ENCODE measurements around the gene NXPH3. TPM values are rescaled to one million over a fixed set of nuclear protein-coding genes. Genes with fewer than 3 reads are reported as not detected.

The NXPH3 gene
- total RNA-seq, 1 experiment from 2014 or later: not detected

GRCh38 chr17:49597928-49598655 is 22.4 kb downstream of the NXPH3 start:
- Histone ChIP-seq H3K36me3 (ENCODE audit: insufficient read depth, low read length) (peaks cover 42% of the 10 kb centered on the region; the same call in 1 of the 2 replicates), H3K9ac (ENCODE audit: low read length) (no peak overlapping the region), H3K4me3 (ENCODE audit: low read length) (no peak overlapping the region), H3K9me3 (ENCODE audit: low read length) (no peaks in the 10 kb centered on the region), H3K4me2 (ENCODE audit: low read depth, low read length, poor library complexity, severe bottlenecking) (no peak overlapping the region), H3K79me2 (ENCODE audit: low read length) (no peaks in the 10 kb centered on the region; the same call in 1 of the 2 replicates), H3K9me2 (replicated peaks; ENCODE audit: insufficient read depth, low read length) (no peaks in the 10 kb centered on the region), H3K4me1 (ENCODE audit: low read length) (no peaks in the 10 kb centered on the region), H3K27me3 (ENCODE audit: low read length) (no peaks in the 10 kb centered on the region), H2AFZ (ENCODE audit: low read length) (no peak overlapping the region), H4K20me1 (ENCODE audit: insufficient read depth, low read depth, low read length) (no peaks in the 10 kb centered on the region), H3K27ac (ENCODE audit: low read length) (no peak overlapping the region)
- DNase-seq: no peak

DNA sequence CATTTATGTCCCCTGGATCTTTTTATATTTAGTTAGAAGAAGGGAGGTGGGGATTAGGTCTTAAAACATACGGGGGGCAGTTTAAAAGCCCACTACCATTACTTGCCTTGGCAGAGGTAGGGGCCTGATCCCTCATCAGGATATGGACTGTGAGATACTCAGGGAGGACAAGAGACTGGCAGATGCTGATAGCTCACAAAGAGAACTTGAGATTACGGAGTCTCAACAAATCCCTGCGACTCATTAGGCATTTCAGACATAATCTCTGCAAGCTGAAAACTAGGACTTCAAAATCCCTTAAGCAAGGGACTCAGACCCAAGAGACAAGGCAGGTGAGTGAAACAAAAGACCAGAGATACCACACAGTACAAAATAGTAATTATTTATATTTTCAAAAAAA is 23.2 kb downstream of the NXPH3 start:
- Histone ChIP-seq H3K36me3 (ENCODE audit: insufficient read depth, low read length) (peaks cover 50% of the 10 kb centered on the region; the same call in 1 of the 2 replicates), H4K20me1 (ENCODE audit: insufficient read depth, low read depth, low read length) (no peaks in the 10 kb centered on the region), H3K4me3 (ENCODE audit: low read length) (no peak overlapping the region), H3K4me2 (ENCODE audit: low read depth, low read length, poor library complexity, severe bottlenecking) (no peak overlapping the region), H3K9me2 (replicated peaks; ENCODE audit: insufficient read depth, low read length) (no peaks in the 10 kb centered on the region), H3K9ac (ENCODE audit: low read length) (no peak overlapping the region), H2AFZ (ENCODE audit: low read length) (no peak overlapping the region), H3K27me3 (ENCODE audit: low read length) (no peaks in the 10 kb centered on the region), H3K79me2 (ENCODE audit: low read length) (no peaks in the 10 kb centered on the region; the same call in 1 of the 2 replicates), H3K27ac (ENCODE audit: low read length) (no peak overlapping the region), H3K4me1 (ENCODE audit: low read length) (no peaks in the 10 kb centered on the region), H3K9me3 (ENCODE audit: low read length) (no peaks in the 10 kb centered on the region)
- no peak for DNase-seq

DNA sequence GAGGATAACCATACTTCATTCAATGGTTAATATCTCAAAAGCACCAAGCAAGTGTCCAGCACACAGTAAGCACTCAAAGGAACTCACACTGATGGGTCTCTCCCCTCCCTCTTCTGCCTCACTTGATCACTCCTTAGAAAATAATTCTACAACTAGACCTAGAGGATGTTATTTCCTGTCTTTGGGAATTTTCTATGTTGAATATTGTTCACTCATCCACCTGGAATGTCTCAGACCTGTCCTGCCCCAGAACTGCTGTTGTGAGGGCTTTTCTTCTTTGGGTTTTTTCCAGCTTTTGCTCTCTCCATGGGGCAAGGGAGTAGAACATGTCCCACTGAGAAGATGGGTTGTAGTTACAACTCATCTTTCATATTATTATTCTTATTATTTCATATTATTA is 25.3 kb downstream of the NXPH3 start:
- Histone ChIP-seq H3K4me2 (ENCODE audit: low read depth, low read length, poor library complexity, severe bottlenecking) (no peak overlapping the region), H4K20me1 (ENCODE audit: insufficient read depth, low read depth, low read length) (no peaks in the 10 kb centered on the region), H3K4me3 (ENCODE audit: low read length) (no peak overlapping the region), H3K27ac (ENCODE audit: low read length) (no peak overlapping the region), H3K9ac (ENCODE audit: low read length) (no peak overlapping the region), H3K36me3 (ENCODE audit: insufficient read depth, low read length) (peaks cover 56% of the 10 kb centered on the region; the same call in 1 of the 2 replicates), H3K79me2 (ENCODE audit: low read length) (no peaks in the 10 kb centered on the region; the same call in 1 of the 2 replicates), H3K9me3 (ENCODE audit: low read length) (no peaks in the 10 kb centered on the region), H3K9me2 (replicated peaks; ENCODE audit: insufficient read depth, low read length) (no peaks in the 10 kb centered on the region), H3K4me1 (ENCODE audit: low read length) (no peaks in the 10 kb centered on the region), H3K27me3 (ENCODE audit: low read length) (no peaks in the 10 kb centered on the region), H2AFZ (ENCODE audit: low read length) (no peak overlapping the region)
- DNase-seq: no peak

GRCh38 chr17:49602783-49603182 is 27.1 kb downstream of the NXPH3 start:
- H3K9me2 ChIP-seq (replicated peaks; ENCODE audit: insufficient read depth, low read length): no peaks in the 10 kb centered on the region
- no peak overlapping the region for H2AFZ ChIP-seq (ENCODE audit: low read length)
- H3K4me1 ChIP-seq (ENCODE audit: low read length): no peaks in the 10 kb centered on the region
- H4K20me1 ChIP-seq (ENCODE audit: insufficient read depth, low read depth, low read length): no peaks in the 10 kb centered on the region
- H3K36me3 ChIP-seq (ENCODE audit: insufficient read depth, low read length): peaks cover 57% of the 10 kb centered on the region; the same call in 1 of the 2 replicates
- no peaks in the 10 kb centered on the region for H3K9me3 ChIP-seq (ENCODE audit: low read length)
- no peak overlapping the region for H3K4me2 ChIP-seq (ENCODE audit: low read depth, low read length, poor library complexity, severe bottlenecking)
- no peak overlapping the region for H3K9ac ChIP-seq (ENCODE audit: low read length)
- no peak overlapping the region for H3K4me3 ChIP-seq (ENCODE audit: low read length)
- DNase-seq: no peak
- no peaks in the 10 kb centered on the region; the same call in 1 of the 2 replicates for H3K79me2 ChIP-seq (ENCODE audit: low read length)
- H3K27me3 ChIP-seq (ENCODE audit: low read length): no peaks in the 10 kb centered on the region
- H3K27ac ChIP-seq (ENCODE audit: low read length): no peak overlapping the region

DNA sequence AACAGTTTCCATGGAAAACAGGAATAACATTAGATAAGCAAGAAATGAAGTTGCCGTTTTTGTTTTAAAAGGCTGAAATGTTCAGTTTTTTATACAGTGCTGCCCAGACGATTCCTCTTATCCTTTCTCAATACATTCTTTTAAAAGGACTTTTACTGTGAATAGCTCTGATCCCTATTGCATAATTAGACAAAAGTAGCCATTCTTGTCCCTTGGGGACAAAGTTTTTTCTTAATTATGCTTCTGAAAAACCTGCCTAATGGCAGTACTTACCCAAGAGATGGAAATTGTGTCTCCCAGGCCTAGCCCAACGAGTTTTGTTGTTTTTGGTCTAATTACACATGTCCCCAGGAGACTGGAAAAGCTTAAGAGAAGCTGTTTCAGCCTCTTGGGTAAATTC is 27.6 kb downstream of the NXPH3 start:
- no peak for DNase-seq
- Histone ChIP-seq H3K36me3 (ENCODE audit: insufficient read depth, low read length) (peaks cover 57% of the 10 kb centered on the region; the same call in 1 of the 2 replicates), H2AFZ (ENCODE audit: low read length) (no peak overlapping the region), H3K27ac (ENCODE audit: low read length) (no peak overlapping the region), H3K79me2 (ENCODE audit: low read length) (no peaks in the 10 kb centered on the region; the same call in 1 of the 2 replicates), H3K27me3 (ENCODE audit: low read length) (no peaks in the 10 kb centered on the region), H3K4me1 (ENCODE audit: low read length) (no peaks in the 10 kb centered on the region), H3K9me2 (replicated peaks; ENCODE audit: insufficient read depth, low read length) (no peaks in the 10 kb centered on the region), H4K20me1 (ENCODE audit: insufficient read depth, low read depth, low read length) (no peaks in the 10 kb centered on the region), H3K9ac (ENCODE audit: low read length) (no peak overlapping the region), H3K9me3 (ENCODE audit: low read length) (no peaks in the 10 kb centered on the region), H3K4me2 (ENCODE audit: low read depth, low read length, poor library complexity, severe bottlenecking) (no peak overlapping the region), H3K4me3 (ENCODE audit: low read length) (no peak overlapping the region)

GRCh38 chr17:49603720-49604119 is 28.0 kb downstream of the NXPH3 start:
- Histone ChIP-seq H3K4me1 (ENCODE audit: low read length) (no peaks in the 10 kb centered on the region), H3K79me2 (ENCODE audit: low read length) (no peaks in the 10 kb centered on the region; the same call in 1 of the 2 replicates), H3K36me3 (ENCODE audit: insufficient read depth, low read length) (peaks cover 56% of the 10 kb centered on the region; the same call in 1 of the 2 replicates), H2AFZ (ENCODE audit: low read length) (no peak overlapping the region), H3K27me3 (ENCODE audit: low read length) (no peaks in the 10 kb centered on the region), H3K9me3 (ENCODE audit: low read length) (no peaks in the 10 kb centered on the region), H4K20me1 (ENCODE audit: insufficient read depth, low read depth, low read length) (no peaks in the 10 kb centered on the region), H3K9me2 (replicated peaks; ENCODE audit: insufficient read depth, low read length) (no peaks in the 10 kb centered on the region), H3K9ac (ENCODE audit: low read length) (no peak overlapping the region), H3K4me3 (ENCODE audit: low read length) (no peak overlapping the region), H3K27ac (ENCODE audit: low read length) (no peak overlapping the region), H3K4me2 (ENCODE audit: low read depth, low read length, poor library complexity, severe bottlenecking) (no peak overlapping the region)
- DNase-seq: no peak

GRCh38 chr17:49604314-49604869 is 28.7 kb downstream of the NXPH3 start:
- Histone ChIP-seq H3K27ac (ENCODE audit: low read length) (no peak overlapping the region), H3K4me3 (ENCODE audit: low read length) (no peak overlapping the region), H3K36me3 (ENCODE audit: insufficient read depth, low read length) (peaks cover 53% of the 10 kb centered on the region; the same call in 1 of the 2 replicates), H3K79me2 (ENCODE audit: low read length) (no peaks in the 10 kb centered on the region; the same call in 1 of the 2 replicates), H2AFZ (ENCODE audit: low read length) (no peak overlapping the region), H3K27me3 (ENCODE audit: low read length) (no peaks in the 10 kb centered on the region), H3K9me3 (ENCODE audit: low read length) (no peaks in the 10 kb centered on the region), H3K9me2 (replicated peaks; ENCODE audit: insufficient read depth, low read length) (no peaks in the 10 kb centered on the region), H3K4me2 (ENCODE audit: low read depth, low read length, poor library complexity, severe bottlenecking) (no peak overlapping the region), H3K4me1 (ENCODE audit: low read length) (no peaks in the 10 kb centered on the region), H3K9ac (ENCODE audit: low read length) (no peak overlapping the region), H4K20me1 (ENCODE audit: insufficient read depth, low read depth, low read length) (no peaks in the 10 kb centered on the region)
- DNase-seq: no peak

DNA sequence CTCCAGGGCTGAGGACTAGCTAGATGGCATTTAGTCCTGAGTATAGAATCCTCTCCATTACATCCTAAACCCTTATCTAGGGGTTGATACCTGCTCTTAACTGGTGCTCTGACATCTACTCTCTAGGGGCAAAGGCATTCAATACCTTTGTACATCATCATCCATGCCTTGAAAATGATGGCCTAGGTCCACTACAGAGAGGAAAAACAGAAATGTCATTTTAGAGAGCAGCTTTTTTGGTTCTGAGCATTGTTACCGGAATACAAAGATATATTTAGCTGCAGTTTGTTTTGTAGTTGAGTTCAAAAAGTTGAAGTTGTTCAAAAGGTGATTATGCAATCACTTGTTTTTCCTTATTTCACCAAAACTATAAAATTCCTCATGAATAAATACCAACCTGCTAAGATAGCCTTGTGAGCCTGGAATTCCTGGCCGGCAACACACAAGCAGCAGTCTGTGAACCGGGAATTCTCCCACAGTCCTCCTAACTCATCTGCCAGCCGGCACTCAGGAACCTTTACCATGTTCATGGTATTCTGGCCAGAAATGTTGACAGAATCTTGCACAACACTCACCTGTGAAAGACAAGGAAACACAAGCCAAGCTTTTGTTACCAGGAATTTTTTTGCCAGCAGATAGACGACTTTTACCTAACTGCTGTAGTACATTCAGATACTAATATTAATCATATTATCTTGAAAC is 35.4 kb downstream of the NXPH3 start:
- Histone ChIP-seq H3K79me2 (ENCODE audit: low read length) (peaks cover 30% of the 10 kb centered on the region), H3K27ac (ENCODE audit: low read length) (no peak overlapping the region), H3K4me3 (ENCODE audit: low read length) (no peak overlapping the region), H3K4me1 (ENCODE audit: low read length) (no peaks in the 10 kb centered on the region), H3K4me2 (ENCODE audit: low read depth, low read length, poor library complexity, severe bottlenecking) (no peak overlapping the region), H3K36me3 (ENCODE audit: insufficient read depth, low read length) (peaks cover 32% of the 10 kb centered on the region; the same call in 1 of the 2 replicates), H4K20me1 (ENCODE audit: insufficient read depth, low read depth, low read length) (no peaks in the 10 kb centered on the region), H2AFZ (ENCODE audit: low read length) (no peak overlapping the region), H3K27me3 (ENCODE audit: low read length) (no peaks in the 10 kb centered on the region), H3K9me2 (replicated peaks; ENCODE audit: insufficient read depth, low read length) (no peaks in the 10 kb centered on the region), H3K9me3 (ENCODE audit: low read length) (no peaks in the 10 kb centered on the region), H3K9ac (ENCODE audit: low read length) (no peak overlapping the region)
- no peak for DNase-seq

Data from Karpas-422 (cell line).